ELR (cell line): ENCODE data around the gene MAML3.

Experiments used
- DNase-seq: peaks from one replicate; pipeline ENCODE4 v3.0.0-alpha.2; 2015; ENCODE audit warnings: low read depth

Gene MAML3

DNA sequence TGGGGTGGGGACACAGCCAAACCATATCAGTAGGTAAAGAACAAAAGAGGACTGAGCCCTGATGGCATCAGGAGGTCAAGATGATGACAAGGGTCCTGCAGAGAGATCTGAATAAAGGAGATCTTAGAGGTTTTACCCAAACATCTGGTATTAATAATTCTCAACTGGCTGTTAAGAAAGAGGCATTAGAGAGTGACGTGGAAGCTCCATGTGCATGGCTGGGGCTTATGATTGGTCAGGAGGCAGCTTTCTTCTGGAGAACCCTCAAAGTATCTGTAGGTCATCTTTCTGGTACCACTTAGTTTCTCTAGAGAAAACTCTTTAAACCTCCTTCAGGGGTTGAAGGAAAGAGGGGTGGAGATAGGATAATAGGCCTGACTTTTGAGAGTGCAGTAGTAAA lies 469.6 kb downstream of the MAML3 start:
- no peak for DNase-seq

DNA sequence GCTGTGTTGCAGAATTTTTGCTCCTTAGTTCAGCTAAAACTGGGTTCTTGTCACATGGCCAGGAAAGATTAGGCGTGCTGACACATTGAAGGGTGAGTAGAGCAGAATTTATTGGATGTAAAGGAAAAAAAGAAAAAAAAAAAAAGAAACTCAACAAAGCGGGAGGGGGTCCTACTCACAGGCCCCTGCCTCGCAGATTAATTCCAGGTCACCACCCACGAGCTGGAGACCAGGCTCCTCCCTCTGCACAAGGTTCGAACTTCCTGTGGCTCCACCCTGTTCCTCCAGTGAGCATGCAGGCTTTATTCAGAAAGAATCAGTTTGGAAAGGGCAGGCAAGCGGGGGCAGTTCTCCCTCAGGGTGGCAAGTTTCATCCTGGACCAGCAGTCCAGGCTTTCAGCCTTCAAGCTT lies 471.2 kb downstream of the MAML3 start:
- no peak for DNase-seq

DNA sequence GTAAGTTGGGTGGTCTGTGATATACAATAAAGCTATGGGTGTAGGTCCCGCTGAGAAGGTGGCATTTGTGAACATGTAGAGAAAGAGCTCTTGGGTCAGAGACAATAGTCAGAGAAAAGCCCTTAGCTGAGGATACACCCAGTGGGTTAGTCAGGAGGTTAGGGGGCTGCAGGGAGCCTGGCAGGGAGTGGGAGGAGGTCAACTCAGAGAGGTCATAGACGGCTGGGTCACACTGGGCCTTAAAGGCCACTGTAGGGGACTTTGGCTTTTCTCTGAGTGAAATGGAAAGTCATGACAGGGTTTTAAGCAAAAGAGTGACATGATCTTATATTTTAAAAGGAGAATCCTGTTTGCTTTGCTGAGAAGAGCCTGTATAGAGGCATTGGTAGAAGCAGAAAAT lies 471.7 kb downstream of the MAML3 start:
- no peak for DNase-seq

DNA sequence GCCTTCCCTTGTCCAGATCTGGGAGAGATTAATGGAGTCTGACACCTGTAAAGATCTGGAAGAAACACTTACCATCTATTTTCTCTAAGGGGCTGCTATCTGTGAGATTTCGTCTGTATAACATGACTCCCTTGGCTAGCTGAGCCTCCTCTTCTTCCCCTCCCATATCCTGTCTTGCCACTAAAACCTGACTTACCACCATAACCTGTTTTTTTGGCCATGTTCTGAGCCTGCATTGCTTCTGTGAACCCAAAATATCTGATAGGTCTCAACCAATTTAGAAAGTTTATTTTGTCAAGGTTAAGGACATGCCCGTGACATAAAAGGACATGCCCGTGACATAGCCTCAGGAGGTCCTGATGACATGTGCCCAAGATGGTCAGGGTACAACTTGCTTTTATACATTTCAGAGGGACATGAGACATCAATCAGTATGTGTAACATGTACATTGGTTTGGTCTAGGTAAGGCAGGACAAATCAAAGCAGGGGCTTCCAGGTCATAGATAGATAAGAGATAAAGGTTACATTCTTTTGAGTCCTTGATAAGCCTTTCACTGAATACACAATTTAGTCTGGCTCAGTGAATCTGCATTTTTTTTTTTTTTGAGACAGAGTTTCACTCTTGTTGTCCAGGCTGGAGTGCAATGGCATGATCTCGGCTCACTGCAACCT lies 476.9 kb downstream of the MAML3 start:
- no peak for DNase-seq

DNA sequence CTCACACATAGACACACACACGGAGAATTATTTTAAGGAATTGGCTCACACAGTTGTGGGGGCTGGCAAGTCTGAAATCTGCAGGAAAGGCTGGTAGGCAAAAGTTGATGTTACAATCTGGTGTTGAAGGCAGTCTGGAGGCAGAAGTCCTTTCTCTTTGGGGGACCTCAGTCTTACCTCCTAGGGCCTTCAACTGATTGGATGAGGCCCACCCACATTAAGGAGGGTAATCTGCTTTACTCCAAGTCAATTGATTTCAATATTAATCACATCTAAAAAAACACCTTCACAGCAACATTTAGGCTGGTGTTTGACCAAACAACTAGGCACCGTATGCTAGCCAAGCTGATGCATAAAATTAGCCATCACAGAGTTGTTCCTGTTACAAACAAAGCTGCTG lies 477.6 kb downstream of the MAML3 start:
- DNase-seq, result no peak

DNA sequence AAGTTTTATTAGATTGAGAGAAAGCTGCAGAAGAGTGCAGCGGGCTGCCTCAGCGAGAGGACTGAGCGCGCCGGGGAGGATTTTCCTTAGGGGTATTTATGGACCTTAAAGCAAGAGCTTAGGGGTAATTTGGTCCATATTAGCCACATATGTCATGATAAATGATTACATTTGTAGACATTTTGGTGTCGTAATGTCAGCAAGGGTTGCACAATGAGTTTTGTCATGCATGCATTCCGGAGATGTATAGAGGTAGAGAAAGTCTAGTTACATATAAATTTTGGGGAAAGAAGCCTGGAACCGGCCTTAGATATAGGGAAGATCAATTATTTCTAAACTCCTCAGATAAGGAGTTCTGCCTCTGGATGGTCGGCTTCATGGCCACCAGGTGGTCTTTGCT lies 478.3 kb downstream of the MAML3 start:
- DNase-seq, result no peak

DNA sequence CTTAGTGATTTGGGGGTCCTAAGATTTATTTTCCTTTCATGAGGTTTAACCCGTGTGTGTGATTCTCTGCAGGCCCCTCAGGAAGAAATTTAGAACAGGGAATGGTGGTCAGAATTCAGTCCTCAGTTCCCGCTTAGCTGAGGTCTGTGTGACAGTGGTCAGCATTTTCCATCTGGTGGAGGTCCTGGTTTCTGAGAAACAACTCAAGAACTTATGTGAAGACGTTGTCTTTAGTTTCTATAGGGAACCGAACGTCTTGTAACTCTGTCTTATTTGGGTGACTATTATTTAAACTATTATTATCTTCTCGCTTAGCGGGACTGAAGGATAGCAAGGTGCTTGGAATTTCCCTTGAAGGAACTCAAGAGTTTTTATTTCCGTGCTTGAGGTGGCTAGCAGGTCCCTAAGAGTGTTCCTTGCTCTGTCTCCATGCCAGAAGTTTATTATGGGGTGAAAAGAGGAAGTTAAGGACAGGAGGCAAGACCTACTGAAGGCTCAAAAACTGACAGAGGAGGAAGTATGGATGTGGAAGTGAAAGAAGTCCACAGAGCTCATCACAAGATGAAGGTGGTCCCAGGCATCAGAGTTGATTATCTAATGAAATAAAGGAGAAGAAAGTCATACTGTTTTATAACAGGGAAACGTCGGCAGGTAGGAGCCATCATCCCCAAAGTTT lies 479.0 kb downstream of the MAML3 start:
- no peak for DNase-seq

DNA sequence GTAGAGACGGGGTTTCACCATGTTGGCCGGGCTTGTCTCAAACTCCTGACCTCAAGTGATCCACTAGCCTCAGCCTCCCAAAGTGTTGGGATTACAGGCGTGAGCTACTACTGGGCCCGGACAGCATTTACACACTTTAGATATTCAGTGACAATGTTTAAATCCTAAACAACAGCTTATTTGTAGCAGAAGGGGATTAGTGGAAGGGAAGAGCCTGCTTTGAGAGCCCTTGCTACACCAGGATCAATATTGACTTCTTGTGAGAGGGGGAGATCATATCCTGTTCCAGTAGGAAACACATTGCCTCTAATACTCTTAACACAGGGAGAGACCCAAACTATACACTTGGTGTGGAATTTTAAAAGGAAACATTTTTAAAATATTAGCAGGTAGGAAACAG lies 481.3 kb downstream of the MAML3 start:
- no peak for DNase-seq

DNA sequence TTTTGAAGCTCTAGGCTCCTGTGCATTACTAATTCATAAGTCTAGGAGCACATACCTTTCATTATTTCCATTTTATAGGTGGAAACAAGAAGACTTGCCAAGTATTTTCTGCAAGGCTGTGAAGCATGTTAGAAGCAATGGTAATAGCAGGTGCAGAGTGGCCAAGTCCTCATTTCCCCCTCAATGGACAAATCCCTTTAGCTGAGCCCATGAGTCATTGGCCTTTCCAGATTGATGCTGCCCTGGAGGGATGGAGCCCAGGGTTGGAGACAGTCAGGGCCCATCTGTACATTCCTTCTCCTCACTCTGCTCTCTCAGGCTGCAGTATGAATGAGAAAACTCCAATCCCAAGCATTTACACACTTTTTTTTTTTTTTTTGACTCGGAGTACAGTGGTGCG lies 481.8 kb downstream of the MAML3 start:
- DNase-seq, result peak; percentile 13

DNA sequence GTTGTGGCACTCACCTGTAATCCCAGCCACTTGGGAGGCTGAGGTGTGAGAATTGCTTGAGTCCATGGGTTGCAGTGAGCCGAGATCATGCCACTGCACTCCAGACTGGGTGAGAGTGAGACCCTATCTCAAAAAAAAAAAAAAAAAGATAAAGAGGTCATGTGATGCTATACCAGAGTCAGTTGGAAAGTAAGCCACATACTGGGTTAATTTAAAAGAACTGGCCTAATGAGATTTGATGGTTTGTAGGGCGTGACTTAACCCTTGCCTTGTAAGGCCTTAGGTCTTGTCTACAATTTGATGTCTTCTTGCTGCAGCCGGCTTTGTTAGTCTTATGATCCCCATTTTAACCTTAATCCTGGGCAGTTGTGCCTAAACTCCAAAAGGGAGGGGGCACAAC lies 483.2 kb downstream of the MAML3 start:
- DNase-seq, result no peak

DNA sequence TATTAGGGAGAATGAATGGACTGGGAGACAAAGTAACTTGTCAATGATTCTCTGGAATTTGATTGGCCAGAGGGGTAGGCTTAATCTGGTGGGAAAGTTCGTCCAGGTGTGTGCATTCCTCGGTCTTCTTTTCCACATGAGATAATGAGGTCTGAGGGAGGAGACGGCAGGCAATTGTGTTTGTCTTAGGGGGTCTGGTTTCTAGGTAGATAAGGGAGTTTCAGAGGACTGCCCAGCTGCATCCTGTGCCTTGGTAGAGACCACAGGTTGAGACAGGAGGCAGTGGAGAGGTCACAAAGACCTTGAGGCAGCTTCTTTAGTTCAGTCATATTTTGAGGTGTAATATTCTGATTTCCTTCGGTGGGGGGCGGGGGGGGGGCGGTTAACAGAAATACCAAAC lies 484.1 kb downstream of the MAML3 start:
- no peak for DNase-seq

DNA sequence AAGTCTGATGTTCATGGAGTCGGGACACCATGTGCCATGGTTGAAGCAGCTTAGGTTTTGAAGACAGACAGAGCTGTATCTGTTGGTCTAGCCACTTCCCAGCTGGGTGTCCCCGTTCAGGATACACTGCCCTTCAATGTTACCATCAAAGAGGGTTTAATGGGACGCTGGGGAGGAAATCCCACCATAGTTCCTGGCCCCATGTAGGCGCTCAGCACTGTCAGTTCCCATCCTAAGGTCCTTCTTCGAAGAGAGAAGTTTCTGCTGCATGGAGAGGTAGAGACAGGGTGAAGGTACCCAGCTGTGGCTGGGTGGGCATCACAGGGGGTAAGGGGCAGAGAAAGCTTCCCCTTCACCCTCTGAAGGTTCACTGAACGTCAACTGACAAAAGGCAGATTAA lies 484.6 kb downstream of the MAML3 start:
- DNase-seq, result no peak

DNA sequence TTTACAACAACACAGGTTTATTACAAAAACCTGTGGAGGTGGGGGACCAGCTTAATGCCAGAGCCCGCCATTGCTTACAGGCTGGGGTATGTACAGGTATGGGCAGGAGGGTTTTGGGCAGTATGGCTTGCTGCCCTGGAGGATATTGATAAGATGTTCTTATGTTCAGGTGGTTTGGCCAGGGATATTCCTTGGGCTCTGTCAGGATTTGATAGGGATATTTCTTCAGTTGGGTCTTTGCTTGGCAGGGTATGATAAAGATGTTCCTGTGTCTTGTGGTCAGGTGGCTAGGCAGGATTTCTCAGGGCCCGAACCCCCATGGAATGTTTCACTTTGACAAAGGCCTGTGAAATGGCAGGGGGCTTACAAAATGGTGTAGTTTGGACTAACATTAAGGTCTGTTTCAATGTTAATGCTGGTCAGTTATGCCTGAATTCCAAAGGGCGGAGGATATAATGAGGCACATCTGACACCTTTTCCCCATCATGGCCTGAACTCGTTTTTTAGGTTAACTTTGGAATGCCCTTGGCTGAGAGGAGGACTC lies 485.3 kb downstream of the MAML3 start:
- no peak for DNase-seq

DNA sequence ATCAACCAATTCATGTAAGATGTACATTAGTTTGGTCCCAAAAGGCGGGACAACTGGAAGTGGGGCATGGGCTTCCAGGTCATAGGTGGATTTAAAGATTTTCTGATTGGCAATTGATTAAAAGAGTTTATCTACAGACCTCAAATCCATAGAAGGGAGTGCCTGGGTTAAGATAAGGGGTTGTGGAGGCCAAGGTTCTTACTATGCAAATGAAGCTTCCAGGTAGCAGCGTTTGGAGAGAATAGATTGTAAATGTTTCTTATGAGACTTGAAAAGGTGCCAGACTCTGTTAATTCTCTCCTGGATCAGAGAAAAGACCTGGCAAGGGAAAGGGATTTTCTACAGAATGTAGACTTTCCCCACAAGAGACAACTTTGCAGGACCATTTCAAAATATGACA lies 485.9 kb downstream of the MAML3 start:
- DNase-seq, result no peak
